Transverse colon (tissue), 4 donors: ENCODE measurements around the gene EIF1AD. TPM values are rescaled to one million over a fixed set of nuclear protein-coding genes. Genes with fewer than 3 reads are reported as not detected.

Experiments used
- DNase-seq: peaks from one replicate; pipeline ENCODE4 v3.0.0-alpha.2; 2019
- H3K27ac ChIP-seq, 4 donors: fragments of 200-600 bp; sonication (generic); 2 replicates each; pipeline ENCODE4 v1.5.1; 2016 to 2018; ENCODE audit warnings: inconsistent platforms in 4 of 4
- H3K27me3 ChIP-seq: fragments of 200-600 bp; sonication (generic); 2 replicates; pipeline ENCODE4 v1.5.1; 2017; ENCODE audit warnings: inconsistent platforms
- H3K36me3 ChIP-seq, 4 donors: fragments of 200-600 bp; sonication (generic); 2 replicates each; pipeline ENCODE4 v1.5.1; 2017 to 2019; ENCODE audit warnings: inconsistent platforms in 4 of 4
- H3K4me1 ChIP-seq, 4 donors: fragments of 200-600 bp; sonication (generic); 2 replicates each; pipeline ENCODE4 v1.5.1; 2017 to 2020; ENCODE audit warnings: inconsistent platforms in 4 of 4
- H3K4me3 ChIP-seq, 4 donors: fragments of 200-600 bp; sonication (generic); 1 replicate in 1 of 4; 2 replicates in 3 of 4; pipeline versions ENCODE4 v1.5.1 to v1.6.1; 2017 to 2019; ENCODE audit warnings: inconsistent platforms in 4 of 4
- H3K9me3 ChIP-seq, 2 donors: fragments of 200-600 bp; sonication (generic); 2 replicates each; pipeline ENCODE4 v1.5.1; 2017 to 2019; ENCODE audit warnings: inconsistent platforms in 2 of 2
- CTCF ChIP-seq, 5 experiments: fragments of 200-600 bp in 3 of 5; fragments of 450-650 bp in 2 of 5; sonication (generic) in 3 of 5; IDR thresholded peaks; 1 replicate in 2 of 5; 2 replicates in 3 of 5; pipeline ENCODE4 v1.5.1; 2016 to 2017; ENCODE audit warnings: antibody characterized with exemption in 5 of 5, inconsistent platforms in 3 of 5, mild to moderate bottlenecking in 2 of 5, moderate library complexity in 1 of 5
- EP300 ChIP-seq: sonication (generic); formaldehyde crosslinking; IDR thresholded peaks from one replicate; pipeline ENCODE4 v1.6.1; 2017; ENCODE audit warnings: antibody characterized with exemption, low read depth
- POLR2A ChIP-seq: fragments of 450-650 bp; IDR thresholded peaks from one replicate; pipeline ENCODE4 v1.6.1; 2016; ENCODE audit warnings: antibody characterized with exemption, mild to moderate bottlenecking, moderate library complexity
- POLR2AphosphoS5 ChIP-seq, 3 donors: sonication (generic); formaldehyde crosslinking; IDR thresholded peaks; one replicate each; pipeline ENCODE4 v1.6.1; 2016; ENCODE audit warnings: antibody characterized with exemption in 3 of 3
- whole genome bisulfite sequencing, 2 donors: methylation state at CpG; one replicate each; pipeline ENCODE4 v1.1.5; 2018; ENCODE audit warnings: low coverage in 1 of 2; 5-methylcytosine and 5-hydroxymethylcytosine counted together
- in situ Hi-C, 4 donors: fragments of 200-750 bp; cut with MboI; loops; one replicate each; pipeline versions ENCODE4 v1.15.0 to v1.15.1; 2017; ENCODE audit warnings: low sequenced_read_pairs in 3 of 4, low pct_ligation_motif_present in 1 of 4, low pct_unique_long_range_greater_than_20kb in 1 of 4
- intact Hi-C: fragments of 100-400 bp; cut with DNase I; formaldehyde crosslinking; loops from one replicate; pipeline ENCODE4 v1.15.1; 2023; ENCODE audit warnings: low total_unique reads
- total RNA-seq, 4 donors: library from RNA; depleted of rRNA; stranded (reverse); fragments of >200 nt; gene quantifications; one replicate each; pipeline ENCODE4 v1.1.0, GENCODE V29; 2016

EIF1AD gene
- total RNA-seq, 4 donors from 2014 or later, result 14.6 to 82.6 (median 31.2) TPM

- Histone ChIP-seq H3K9me3 (no peaks in the 10 kb centered on the region), H3K27ac (no peak overlapping the region), H3K4me1 (no peaks in the 10 kb centered on the region), H3K36me3 (peaks cover 0 to 12% (median 3%) of the 10 kb centered on the region in 4 donors), H3K4me3 (no peak overlapping the region), H3K27me3 (no peaks in the 10 kb centered on the region)
- intact Hi-C loops (loop anchor here (5.0 to 10.0 kb wide), 2 partner anchors 278 to 1791 kb away; no protein-coding TSS in a partner anchor), in situ Hi-C loops (loop anchor here (10.0 to 25.0 kb wide), 4 partner anchors 96 to 296 kb away; partner anchors contain the start of genes FIBP (in 3 of the 4), CCDC85B (in 2 of the 4), CTSW (in 2 of the 4) and KAT5 (in 2 of the 4))
- 69 to 77% methylated on average over 10 to 22 of the region's 22 CpGs for WGBS, 2 donors
- TF ChIP-seq POLR2A (no peak), EP300 (no peak)
- DNase-seq, result no peak
These were observed 19.0 kb downstream of the EIF1AD start for GRCh38 chr11:65982824-65983588.

DNA sequence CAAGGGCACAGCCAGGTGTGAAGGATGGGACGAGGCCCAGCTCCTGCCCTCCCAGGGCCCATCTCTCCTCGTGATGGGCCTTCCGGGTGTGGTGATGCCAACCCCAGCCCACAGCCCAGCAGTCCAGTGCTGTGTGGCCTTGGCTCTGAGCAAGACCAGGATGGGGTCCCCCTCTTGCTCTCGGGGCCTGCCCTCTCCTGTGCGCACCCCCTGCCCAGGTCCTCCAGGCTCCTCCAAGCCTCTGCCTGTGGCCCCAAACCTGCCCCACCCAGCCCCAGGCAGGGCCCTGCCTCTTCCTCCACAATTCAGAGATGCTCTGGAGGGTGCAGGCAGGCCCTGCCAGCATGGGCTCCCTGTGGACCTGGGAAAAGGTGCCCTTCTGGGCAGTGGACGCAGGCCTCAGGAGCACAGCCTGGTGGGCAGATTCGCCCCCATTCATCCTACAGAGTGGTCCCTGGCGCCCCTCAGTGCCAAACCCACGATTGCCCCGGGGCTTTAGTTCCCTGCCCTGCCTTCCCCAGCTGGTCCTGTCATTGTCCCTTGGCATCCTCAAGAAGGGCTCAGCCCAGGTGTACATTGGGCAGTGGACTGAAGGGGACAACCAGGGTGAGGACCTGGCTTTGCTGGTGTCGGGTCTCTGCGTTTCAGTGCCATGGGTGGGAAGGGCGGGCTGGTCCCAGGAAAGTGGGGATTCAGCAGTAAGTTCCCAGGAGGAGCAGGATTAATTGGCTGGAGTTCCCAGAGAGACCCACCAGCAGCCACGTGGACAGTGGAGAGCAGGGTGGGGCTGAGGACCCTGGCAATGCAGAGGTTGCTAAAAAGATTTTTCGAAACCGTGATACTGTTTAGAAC lies 19.8 kb downstream of the EIF1AD start:
- H3K9me3 ChIP-seq, result no peaks in the 10 kb centered on the region
- no peaks in the 10 kb centered on the region for H3K4me1 ChIP-seq
- peaks cover 0 to 16% (median 7%) of the 10 kb centered on the region in 4 donors for H3K36me3 ChIP-seq
- intact Hi-C loops, result loop anchor here (5.0 to 10.0 kb wide), 2 partner anchors 277 to 1790 kb away; no protein-coding TSS in a partner anchor
- H3K4me3 ChIP-seq, result no peak overlapping the region
- no peak overlapping the region for H3K27ac ChIP-seq
- DNase-seq, result no peak
- WGBS, 2 donors, result 73 to 75% methylated on average over 2 to 12 of the region's 16 CpGs
- TF ChIP-seq EP300 (no peak), POLR2A (no peak), CTCF (IDR thresholded peaks at IDR 0.05) (no peak), POLR2AphosphoS5 (IDR thresholded peaks at IDR 0.05) (no peak)
- in situ Hi-C loops, result loop anchor here (10.0 to 25.0 kb wide), 4 partner anchors 95 to 295 kb away; partner anchors contain the start of genes FIBP (in 3 of the 4), CCDC85B (in 2 of the 4), CTSW (in 2 of the 4) and KAT5 (in 2 of the 4)
- H3K27me3 ChIP-seq, result no peaks in the 10 kb centered on the region

DNA sequence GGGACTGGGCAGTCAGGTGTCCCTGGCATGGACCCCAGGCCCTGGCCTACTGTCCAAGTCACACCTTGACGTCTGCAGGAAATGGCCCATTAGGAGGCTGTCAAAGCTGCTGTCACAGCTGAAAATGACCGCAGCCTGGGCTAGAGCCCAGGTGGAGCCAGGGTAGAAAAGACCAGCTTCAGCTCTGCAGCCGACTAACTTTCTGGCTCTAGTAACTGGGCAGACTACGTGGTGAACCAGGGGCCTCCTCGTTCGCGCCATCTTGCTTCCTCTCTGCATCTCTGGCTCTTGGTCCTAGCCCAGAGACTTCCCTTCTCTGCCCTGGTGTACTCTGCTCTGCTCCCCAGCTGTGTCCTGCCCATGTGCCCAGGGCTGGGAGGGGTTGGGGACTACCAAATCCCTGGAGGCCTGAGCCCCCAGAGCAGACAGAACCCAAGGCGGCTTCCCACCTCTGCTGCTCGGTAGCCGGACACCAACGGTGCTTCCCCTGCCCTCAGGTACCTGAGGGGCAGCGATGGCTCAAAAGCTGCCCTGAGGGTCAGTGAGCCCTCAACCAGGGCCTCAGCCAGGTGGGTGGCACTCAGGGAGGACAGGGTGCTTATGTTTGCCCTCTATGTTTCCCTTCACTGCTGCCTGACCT lies 20.7 kb downstream of the EIF1AD start:
- no peak for TF ChIP-seq POLR2A
- TF ChIP-seq CTCF (IDR thresholded peaks at IDR 0.05), result no peak
- TF ChIP-seq POLR2AphosphoS5 (IDR thresholded peaks at IDR 0.05), result no peak
- TF ChIP-seq EP300, result no peak
- no peak overlapping the region for H3K4me3 ChIP-seq
- H3K36me3 ChIP-seq, result peaks cover 0 to 16% (median 7%) of the 10 kb centered on the region in 4 donors
- in situ Hi-C loops (loop anchor here (10.0 to 25.0 kb wide), 4 partner anchors 94 to 294 kb away; partner anchors contain the start of genes FIBP (in 3 of the 4), CCDC85B (in 2 of the 4), CTSW (in 2 of the 4) and KAT5 (in 2 of the 4)), intact Hi-C loops (loop anchor here (5.0 to 10.0 kb wide), 2 partner anchors 276 to 1789 kb away; no protein-coding TSS in a partner anchor)
- H3K27me3 ChIP-seq, result no peaks in the 10 kb centered on the region
- DNase-seq, result no peak
- no peaks in the 10 kb centered on the region for H3K9me3 ChIP-seq
- WGBS, 2 donors, result 0 to 83% methylated on average over 1 to 7 of the region's 12 CpGs
- H3K4me1 ChIP-seq, result no peaks in the 10 kb centered on the region
- H3K27ac ChIP-seq, result no peak overlapping the region

- Histone ChIP-seq H3K36me3 (peaks cover 0 to 16% (median 7%) of the 10 kb centered on the region in 4 donors), H3K4me3 (no peak overlapping the region), H3K4me1 (no peaks in the 10 kb centered on the region), H3K27ac (no peak overlapping the region), H3K27me3 (no peaks in the 10 kb centered on the region), H3K9me3 (no peaks in the 10 kb centered on the region)
- WGBS, 2 donors, result 93% methylated on average over 10 of the region's 10 CpGs; no CpG with 5 or more reads in 1 of the 2 donors
- in situ Hi-C loops (loop anchor here (25.0 kb wide), 3 partner anchors 92 to 292 kb away; partner anchors contain the start of genes CCDC85B (in 2 of the 4), CTSW (in 2 of the 4), FIBP (in 2 of the 4) and KAT5 (in 2 of the 4)), intact Hi-C loops (no loop called here)
- no peak for DNase-seq
- no peak for TF ChIP-seq EP300
These were observed 22.6 kb downstream of the EIF1AD start for GRCh38 chr11:65979261-65979759.
